Fibroblast of lung (primary cell): ENCODE data around the gene SH3BGRL3. TPM values are rescaled to one million over a fixed set of nuclear protein-coding genes. Genes with fewer than 3 reads are reported as not detected.
"Not testable (repeated sequence)": the region's sequence is repeated elsewhere in the genome, so short reads cannot be mapped to it uniquely, and the experiment has no call there.

Experiments
- DNase-seq, 2 donors: peaks; one replicate each; pipeline versions ENCODE4 v3.0.0 to v3.0.0-alpha.2; 2010; ENCODE audit warnings: low read depth in 2 of 2
- H2AFZ ChIP-seq: 2 replicates; pipeline ENCODE4 v1.5.1; 2012; ENCODE audit warnings: low read length, control low read depth, inconsistent platforms
- H3K27ac ChIP-seq: 2 replicates; pipeline ENCODE4 v1.5.1; 2011; ENCODE audit warnings: low read length, control low read depth; ENCODE audit not compliant: insufficient read depth
- H3K27me3 ChIP-seq: 2 replicates; pipeline ENCODE4 v1.5.1; 2011; ENCODE audit warnings: mild to moderate bottlenecking, low read length; ENCODE audit not compliant: control insufficient read depth, insufficient read depth
- H3K36me3 ChIP-seq: 2 replicates; pipeline ENCODE4 v1.5.1; 2011; ENCODE audit warnings: low read length; ENCODE audit not compliant: control insufficient read depth, insufficient read depth
- H3K4me1 ChIP-seq: 2 replicates; pipeline ENCODE4 v1.5.1; 2011; ENCODE audit warnings: low read length; ENCODE audit not compliant: control insufficient read depth, insufficient read depth; ENCODE audit errors: extremely low read depth
- H3K4me2 ChIP-seq: 2 replicates; pipeline ENCODE4 v1.5.1; 2011; ENCODE audit warnings: low read length, control low read depth; ENCODE audit not compliant: insufficient read depth; ENCODE audit errors: extremely low read depth
- H3K4me3 ChIP-seq, 4 experiments: fragments of 200-600 bp in 1 of 4; sonication (generic) in 1 of 4; replicated peaks in 1 of 4; 2 replicates each; pipeline ENCODE4 v1.5.1; 2011 to 2016; ENCODE audit warnings: low read length in 4 of 4, low read depth in 3 of 4, mild to moderate bottlenecking in 3 of 4, control low read depth in 2 of 4, inconsistent platforms in 1 of 4, mixed read lengths in 1 of 4; ENCODE audit not compliant: insufficient read depth in 1 of 4; ENCODE audit errors: control extremely low read depth in 1 of 4
- H3K79me2 ChIP-seq: 2 replicates; pipeline ENCODE4 v1.5.1; 2012; ENCODE audit warnings: mild to moderate bottlenecking, low read length, inconsistent platforms; ENCODE audit not compliant: control insufficient read depth, insufficient read depth
- H3K9ac ChIP-seq: 2 replicates; pipeline ENCODE4 v1.5.1; 2011; ENCODE audit warnings: mild to moderate bottlenecking, low read length, control low read depth; ENCODE audit not compliant: insufficient read depth
- H3K9me3 ChIP-seq: 2 replicates; pipeline ENCODE4 v1.5.1; 2012; ENCODE audit warnings: low read depth, low read length; ENCODE audit not compliant: control insufficient read depth, insufficient read depth
- H4K20me1 ChIP-seq: 2 replicates; pipeline ENCODE4 v1.5.1; 2011; ENCODE audit warnings: low read length; ENCODE audit not compliant: control insufficient read depth, insufficient read depth; ENCODE audit errors: extremely low read depth
- EZH2 ChIP-seq: IDR thresholded peaks from 2 replicates; pipeline ENCODE4 v1.5.1; 2012; ENCODE audit warnings: low read length, control low read depth, mild to moderate bottlenecking; ENCODE audit errors: missing control alignments
- polyA plus RNA-seq, 2 donors: library from polyadenylated mRNA; depleted of rRNA in 1 of 2; stranded (reverse) in 1 of 2; unstranded in 1 of 2; fragments of >200 nt; gene quantifications; 2 replicates each; pipeline ENCODE4 v1.2.1, GENCODE V29; 2011 to 2012; ENCODE audit warnings: missing spikeins in 1 of 2
- total RNA-seq: library from RNA; depleted of rRNA; stranded (reverse); fragments of >200 nt; gene quantifications from 2 replicates; pipeline ENCODE4 v1.2.1, GENCODE V29; 2014
- TF ChIP-seq, protein P1 (sequence below), 2 donors: IDR thresholded peaks in 1 of 2; conservative IDR thresholded peaks in 1 of 2; 1 replicate in 1 of 2; 2 replicates in 1 of 2; pipeline ENCODE4 v1.5.1; 2011 to 2012; ENCODE audit warnings: low read length in 2 of 2, control low read depth in 1 of 2, inconsistent platforms in 1 of 2, low read depth in 1 of 2, mild to moderate bottlenecking in 1 of 2

Gene SH3BGRL3
- total and polyA plus RNA-seq, 2 donors (not counting 1 experiment from before 2014, with no cell fraction given): 39.6 to 200 TPM

DNA sequence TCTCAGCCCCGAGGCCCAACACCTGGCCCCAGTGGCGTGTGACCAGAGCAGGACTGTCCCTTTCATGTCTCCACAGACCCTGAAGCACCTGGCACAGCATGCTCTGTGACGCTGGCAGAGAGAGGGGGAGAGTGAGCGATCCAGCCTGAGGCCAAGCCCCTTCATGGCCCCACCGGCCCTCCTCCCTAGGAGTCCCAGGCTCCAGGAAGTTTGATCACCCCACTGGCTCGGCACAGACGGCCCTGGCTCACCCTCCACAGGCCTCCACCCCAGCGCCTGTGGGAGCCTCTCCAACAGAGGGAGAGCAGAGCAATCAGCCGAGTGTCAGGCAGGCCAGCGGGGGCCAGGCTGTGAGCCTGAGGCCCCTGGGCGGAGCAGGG, 11.0 kb downstream of the SH3BGRL3 start:
- Histone ChIP-seq H3K9ac (no peak overlapping the region), H3K4me3 (no peak overlapping the region), H3K27ac (no peak overlapping the region), H3K27me3 (no peaks in the 10 kb centered on the region), H3K4me2 (no peak overlapping the region), H3K4me1 (peaks cover 10% of the 10 kb centered on the region), H3K9me3 (no peaks in the 10 kb centered on the region), H4K20me1 (no peaks in the 10 kb centered on the region), H3K79me2 (no peaks in the 10 kb centered on the region), H3K36me3 (no peaks in the 10 kb centered on the region), H2AFZ (no peak overlapping the region)
- no peak for DNase-seq
- TF ChIP-seq, protein P1, sequence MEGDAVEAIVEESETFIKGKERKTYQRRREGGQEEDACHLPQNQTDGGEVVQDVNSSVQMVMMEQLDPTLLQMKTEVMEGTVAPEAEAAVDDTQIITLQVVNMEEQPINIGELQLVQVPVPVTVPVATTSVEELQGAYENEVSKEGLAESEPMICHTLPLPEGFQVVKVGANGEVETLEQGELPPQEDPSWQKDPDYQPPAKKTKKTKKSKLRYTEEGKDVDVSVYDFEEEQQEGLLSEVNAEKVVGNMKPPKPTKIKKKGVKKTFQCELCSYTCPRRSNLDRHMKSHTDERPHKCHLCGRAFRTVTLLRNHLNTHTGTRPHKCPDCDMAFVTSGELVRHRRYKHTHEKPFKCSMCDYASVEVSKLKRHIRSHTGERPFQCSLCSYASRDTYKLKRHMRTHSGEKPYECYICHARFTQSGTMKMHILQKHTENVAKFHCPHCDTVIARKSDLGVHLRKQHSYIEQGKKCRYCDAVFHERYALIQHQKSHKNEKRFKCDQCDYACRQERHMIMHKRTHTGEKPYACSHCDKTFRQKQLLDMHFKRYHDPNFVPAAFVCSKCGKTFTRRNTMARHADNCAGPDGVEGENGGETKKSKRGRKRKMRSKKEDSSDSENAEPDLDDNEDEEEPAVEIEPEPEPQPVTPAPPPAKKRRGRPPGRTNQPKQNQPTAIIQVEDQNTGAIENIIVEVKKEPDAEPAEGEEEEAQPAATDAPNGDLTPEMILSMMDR (conservative IDR thresholded peaks at IDR 0.05 in 1 of 2, IDR thresholded peaks at IDR 0.05 in 1 of 2; ENCODE audit: low read depth in 1 of 2, low read length in 2 of 2): no peak
- TF ChIP-seq EZH2: no peak

DNA sequence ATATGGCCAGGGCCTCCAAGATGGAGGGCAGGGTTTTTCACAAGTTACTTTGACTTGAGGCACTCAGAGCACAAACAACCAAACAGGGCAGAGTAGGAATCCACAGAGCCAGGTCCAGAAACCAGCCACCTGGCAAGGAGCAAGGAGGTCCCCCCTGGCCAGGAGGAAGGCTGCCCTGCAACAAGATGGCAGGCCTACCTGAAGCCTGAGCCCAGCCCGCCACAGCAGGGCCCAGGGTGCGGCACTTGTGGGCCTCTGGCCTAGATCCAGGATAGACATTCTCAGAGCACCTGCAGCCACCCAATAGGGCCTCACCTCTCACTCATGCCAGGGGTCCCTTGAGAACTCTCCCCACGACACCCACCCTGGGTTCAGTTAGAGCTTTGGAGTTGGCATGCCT, 11.5 kb downstream of the SH3BGRL3 start:
- no peak overlapping the region for H2AFZ ChIP-seq
- H3K4me1 ChIP-seq: peaks cover 10% of the 10 kb centered on the region
- H4K20me1 ChIP-seq: no peaks in the 10 kb centered on the region
- H3K4me3 ChIP-seq: no peak overlapping the region
- H3K4me2 ChIP-seq: no peak overlapping the region
- H3K79me2 ChIP-seq: no peaks in the 10 kb centered on the region
- no peaks in the 10 kb centered on the region for H3K9me3 ChIP-seq
- no peak for DNase-seq
- no peak for TF ChIP-seq EZH2
- TF ChIP-seq, protein P1 (conservative IDR thresholded peaks at IDR 0.05 in 1 of 2, IDR thresholded peaks at IDR 0.05 in 1 of 2; ENCODE audit: low read depth in 1 of 2, low read length in 2 of 2): no peak
- H3K36me3 ChIP-seq: no peaks in the 10 kb centered on the region
- H3K9ac ChIP-seq: no peak overlapping the region
- no peak overlapping the region for H3K27ac ChIP-seq
- H3K27me3 ChIP-seq: no peaks in the 10 kb centered on the region

DNA sequence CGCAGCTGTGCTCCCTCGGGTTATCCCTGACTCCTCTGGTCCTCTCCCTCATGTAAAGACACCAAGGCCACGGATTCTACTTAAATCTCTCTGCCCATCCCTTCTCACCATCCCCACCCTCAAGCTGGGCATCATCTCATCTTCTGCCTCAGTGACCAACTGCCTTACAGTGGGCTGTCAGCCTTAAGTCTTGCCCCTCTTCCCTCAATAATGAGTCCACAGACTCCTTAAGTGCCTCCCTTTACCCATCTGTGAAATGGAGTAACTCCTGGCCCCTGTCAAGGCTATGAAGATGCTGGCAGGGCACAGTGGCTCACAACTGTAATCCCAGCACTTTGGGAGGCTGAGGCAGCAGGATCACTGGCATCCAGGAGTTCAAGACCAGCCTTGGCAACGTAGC, 12.1 kb downstream of the SH3BGRL3 start:
- no peaks in the 10 kb centered on the region for H3K9me3 ChIP-seq
- no peaks in the 10 kb centered on the region for H3K36me3 ChIP-seq
- no peak overlapping the region for H2AFZ ChIP-seq

DNA sequence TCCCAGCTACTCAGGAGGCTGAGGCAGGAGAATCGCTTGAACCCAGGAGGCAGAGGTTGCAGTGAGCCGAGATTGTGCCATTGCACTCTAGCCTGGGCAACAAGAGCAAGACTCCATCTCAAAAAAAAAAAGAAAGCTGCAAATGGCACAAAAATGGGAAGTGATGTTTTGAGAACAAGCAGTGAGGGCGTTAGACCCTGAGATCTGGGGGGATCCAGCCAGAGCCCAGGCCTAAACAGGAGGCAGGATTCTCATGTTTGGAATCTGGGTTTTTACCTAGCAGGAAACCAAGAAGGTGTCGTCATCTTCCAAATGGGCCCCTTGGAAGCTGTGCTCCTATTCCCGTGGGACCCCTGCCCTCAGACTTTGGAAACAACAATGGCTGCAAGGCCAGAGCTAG, 12.8 kb downstream of the SH3BGRL3 start:
- not testable (repeated sequence) for H3K27ac ChIP-seq, H3K9me3 ChIP-seq, H4K20me1 ChIP-seq, H3K4me1 ChIP-seq, H3K27me3 ChIP-seq, H3K36me3 ChIP-seq, H3K4me2 ChIP-seq, H3K9ac ChIP-seq, H3K4me3 ChIP-seq, DNase-seq, H2AFZ ChIP-seq, H3K79me2 ChIP-seq

More for the DNA sequence above, 12.1 kb downstream of the SH3BGRL3 start:
- H3K27me3 ChIP-seq: no peaks in the 10 kb centered on the region
- peaks cover 9% of the 10 kb centered on the region for H3K4me1 ChIP-seq
- no peak overlapping the region for H3K4me3 ChIP-seq
- H3K27ac ChIP-seq: no peak overlapping the region
- DNase-seq: no peak
- no peak overlapping the region for H3K4me2 ChIP-seq
- H4K20me1 ChIP-seq: no peaks in the 10 kb centered on the region
- no peaks in the 10 kb centered on the region for H3K79me2 ChIP-seq
- no peak overlapping the region for H3K9ac ChIP-seq
- no peak for TF ChIP-seq EZH2
- TF ChIP-seq, protein P1 (conservative IDR thresholded peaks at IDR 0.05 in 1 of 2, IDR thresholded peaks at IDR 0.05 in 1 of 2; ENCODE audit: low read depth in 1 of 2, low read length in 2 of 2): no peak
